IPS DF 6.9 (cell line): ENCODE measurements around the gene COA8.

Source experiments
- DNase-seq: peaks from one replicate; pipeline ENCODE4 v3.0.0-alpha.2; 2013; ENCODE audit warnings: low read depth, low spot score
- H3K27ac ChIP-seq: one replicate; pipeline ENCODE4 v1.5.1; 2013; ENCODE audit warnings: low read length, control low read depth
- H3K27me3 ChIP-seq: 2 replicates; pipeline ENCODE4 v1.6.1; 2013; ENCODE audit warnings: mild to moderate bottlenecking, low read length; ENCODE audit not compliant: control insufficient read depth, insufficient read depth
- H3K36me3 ChIP-seq: 2 replicates; pipeline ENCODE4 v1.6.1; 2013; ENCODE audit warnings: low read length; ENCODE audit not compliant: control insufficient read depth, insufficient read depth
- H3K4me1 ChIP-seq: 2 replicates; pipeline ENCODE4 v1.6.1; 2013; ENCODE audit warnings: low read length; ENCODE audit not compliant: control insufficient read depth, insufficient read depth
- H3K4me3 ChIP-seq: 2 replicates; pipeline ENCODE4 v1.5.1; 2013; ENCODE audit warnings: mild to moderate bottlenecking, low read length
- H3K9me3 ChIP-seq: 2 replicates; pipeline ENCODE4 v1.6.1; 2013; ENCODE audit warnings: low read length, inconsistent platforms; ENCODE audit not compliant: control insufficient read depth, insufficient read depth
- WGBS: extraction: QIAGEN DNeasy Blood & Tissue Kit; methylation state at CpG from one replicate; pipeline ENCODE4 v1.1.7; 2013; ENCODE audit warnings: mixed read lengths, missing lambda C conversion rate; ENCODE audit not compliant: insufficient read length, insufficient coverage; 5-methylcytosine and 5-hydroxymethylcytosine counted together

Gene COA8

GRCh38 chr14:103526247-103526913, 36.4 kb upstream of the COA8 start:
- Histone ChIP-seq H3K4me3 (no peak overlapping the region), H3K27me3 (peaks cover 4% of the 10 kb centered on the region; the same call in 1 of the 2 replicates), H3K4me1 (peaks cover 6% of the 10 kb centered on the region), H3K36me3 (no peaks in the 10 kb centered on the region), H3K9me3 (no peaks in the 10 kb centered on the region), H3K27ac (no peak overlapping the region)
- WGBS: no CpG with 5 or more reads among the region's 8 CpGs
- no peak for DNase-seq

GRCh38 chr14:103526914-103527248, 35.9 kb upstream of the COA8 start:
- H3K27me3 ChIP-seq: peaks cover 4% of the 10 kb centered on the region; the same call in 1 of the 2 replicates
- no peaks in the 10 kb centered on the region for H3K9me3 ChIP-seq
- H3K4me3 ChIP-seq: no peak overlapping the region
- H3K36me3 ChIP-seq: no peaks in the 10 kb centered on the region
- H3K4me1 ChIP-seq: peaks cover 6% of the 10 kb centered on the region
- no peak overlapping the region for H3K27ac ChIP-seq
- DNase-seq: no peak
- no CpG with 5 or more reads among the region's 1 CpG for WGBS

DNA sequence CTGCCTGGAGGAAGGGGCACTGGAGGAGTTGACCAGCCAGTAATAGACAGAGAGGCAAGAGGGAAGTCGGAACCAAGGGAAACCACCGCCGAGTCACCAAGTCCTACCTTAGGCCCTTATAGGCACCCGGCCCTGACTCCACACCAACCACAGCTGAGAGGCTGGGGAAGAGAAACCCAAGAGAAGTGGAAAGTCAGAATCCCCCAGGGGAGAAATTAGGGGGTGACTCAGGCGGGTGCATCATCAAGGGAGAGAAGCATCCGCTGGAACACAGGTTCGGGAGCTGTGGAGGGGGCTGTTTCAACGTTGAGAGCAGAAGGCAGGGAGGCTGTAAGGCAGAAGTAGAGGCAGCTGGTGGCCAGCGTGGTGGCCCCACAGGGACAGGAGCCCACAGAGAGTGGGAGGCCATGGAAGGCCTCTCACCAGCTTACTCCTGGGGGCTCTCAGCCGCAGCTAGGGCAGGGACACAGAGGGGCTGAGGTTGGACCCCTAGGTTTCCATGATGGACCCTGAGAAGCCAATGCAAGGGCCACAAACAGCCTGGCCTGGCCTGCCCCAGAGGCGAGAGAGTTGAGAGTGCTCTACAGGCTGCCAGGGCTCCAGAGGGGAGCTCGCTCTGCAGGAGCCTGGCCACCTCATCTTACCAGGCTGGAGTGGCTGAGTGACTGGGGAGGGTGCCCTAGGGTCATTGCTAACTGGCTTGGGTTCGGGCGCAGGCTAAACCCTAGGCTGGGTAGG, 35.2 kb upstream of the COA8 start:
- WGBS: no CpG with 5 or more reads among the region's 14 CpGs
- Histone ChIP-seq H3K36me3 (peaks cover 4% of the 10 kb centered on the region), H3K4me1 (peaks cover 6% of the 10 kb centered on the region), H3K27ac (no peak overlapping the region), H3K4me3 (no peak overlapping the region), H3K9me3 (no peaks in the 10 kb centered on the region), H3K27me3 (peaks cover 4% of the 10 kb centered on the region; the same call in 1 of the 2 replicates)
- no peak for DNase-seq

DNA sequence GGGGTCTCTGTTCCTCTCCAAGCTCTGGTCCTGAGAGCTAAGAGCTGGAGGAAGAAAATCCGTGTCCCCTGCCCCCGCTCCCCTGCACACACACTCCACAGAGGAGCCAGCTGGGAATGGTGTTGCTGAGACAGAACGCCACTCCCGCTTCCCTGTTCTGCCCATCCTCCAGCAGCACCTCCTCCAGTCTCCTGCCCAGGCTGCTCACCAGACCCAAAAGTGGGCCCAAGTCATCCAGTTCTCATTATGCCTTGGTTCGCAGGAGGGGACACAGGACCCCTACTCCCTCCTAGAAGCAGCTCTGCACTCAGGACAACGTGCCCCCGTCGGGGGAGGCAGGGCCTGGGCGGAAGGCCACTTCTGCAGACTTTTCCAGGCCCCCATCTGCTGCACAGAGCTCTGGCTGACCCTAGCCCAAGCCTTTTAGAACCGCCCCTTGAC, 34.6 kb upstream of the COA8 start:
- no peak overlapping the region for H3K27ac ChIP-seq

DNA sequence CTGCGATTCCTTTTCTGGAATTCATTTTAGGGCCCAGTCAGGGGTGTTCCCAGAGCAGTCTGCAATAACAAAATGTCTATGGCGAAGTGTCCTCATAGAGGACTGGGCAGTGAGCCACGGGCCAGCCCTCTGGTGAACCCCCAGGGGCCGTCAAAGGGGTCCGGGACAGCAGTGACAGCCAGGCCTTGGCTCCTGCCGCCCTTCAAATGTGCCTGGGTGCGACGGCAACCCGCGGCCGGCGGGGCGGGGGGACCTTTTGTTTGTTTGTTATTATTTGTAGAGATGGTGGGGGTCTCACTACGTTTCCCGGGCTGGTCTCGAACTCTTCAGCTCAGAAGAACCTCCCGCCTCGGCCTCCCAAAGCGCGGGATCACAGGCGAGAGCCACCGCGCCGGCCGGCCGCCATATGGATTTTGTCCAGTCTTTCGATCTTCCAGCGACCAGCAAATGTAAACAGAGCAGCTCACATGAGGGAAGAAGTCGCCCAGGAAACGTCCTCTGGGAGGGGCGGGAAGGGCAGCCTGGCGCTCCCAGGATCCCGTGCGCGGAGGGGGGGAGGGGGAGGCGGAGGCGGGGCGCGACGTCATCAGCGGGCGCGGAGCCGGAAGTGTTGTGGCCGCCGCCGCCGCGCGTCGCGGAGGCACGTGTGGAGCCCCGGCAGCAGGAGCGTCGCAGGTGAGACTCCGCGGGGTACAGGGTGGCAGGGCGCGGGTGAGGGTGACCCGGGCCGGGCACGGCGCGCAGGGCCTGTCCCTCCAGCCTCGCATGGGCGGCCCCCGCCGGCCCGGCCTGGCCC, 34.0 kb upstream of the COA8 start, which contains the start of gene TRMT61A:
Gene TRMT61A, plus strand, starts transcription at position 610 of the 796 bp plus-strand sequence. CDS start 783 bp downstream, outside the sequence.
- WGBS: no CpG with 5 or more reads among the region's 70 CpGs
- Histone ChIP-seq H3K27ac (no peak within 1 kb of the TSS), H3K4me1 (peaks cover 6% of the 10 kb centered on the region), H3K36me3 (peaks cover 6% of the 10 kb centered on the region), H3K9me3 (no peaks in the 10 kb centered on the region), H3K4me3 (peak within 1 kb of the TSS; percentile 78), H3K27me3 (peaks cover 1% of the 10 kb centered on the region; the same call in 1 of the 2 replicates)
- no peak for DNase-seq

More for the DNA sequence above, 34.6 kb upstream of the COA8 start:
- peaks cover 4% of the 10 kb centered on the region; the same call in 1 of the 2 replicates for H3K27me3 ChIP-seq
- no peak for DNase-seq
- no CpG with 5 or more reads among the region's 10 CpGs for WGBS
- H3K36me3 ChIP-seq: peaks cover 6% of the 10 kb centered on the region
- H3K4me3 ChIP-seq: peak overlapping the region; percentile 78; the same call in 1 of the 2 replicates
- no peaks in the 10 kb centered on the region for H3K9me3 ChIP-seq
- peaks cover 6% of the 10 kb centered on the region for H3K4me1 ChIP-seq

GRCh38 chr14:103529383-103530365, 33.1 kb upstream of the COA8 start:
- H3K27me3 ChIP-seq: no peaks in the 10 kb centered on the region
- H3K36me3 ChIP-seq: peaks cover 11% of the 10 kb centered on the region
- H3K9me3 ChIP-seq: no peaks in the 10 kb centered on the region
- no peak for DNase-seq
- H3K27ac ChIP-seq: no peak overlapping the region
- WGBS: no CpG with 5 or more reads among the region's 42 CpGs
- peak overlapping the region; percentile 78 for H3K4me3 ChIP-seq
- peaks cover 6% of the 10 kb centered on the region for H3K4me1 ChIP-seq

DNA sequence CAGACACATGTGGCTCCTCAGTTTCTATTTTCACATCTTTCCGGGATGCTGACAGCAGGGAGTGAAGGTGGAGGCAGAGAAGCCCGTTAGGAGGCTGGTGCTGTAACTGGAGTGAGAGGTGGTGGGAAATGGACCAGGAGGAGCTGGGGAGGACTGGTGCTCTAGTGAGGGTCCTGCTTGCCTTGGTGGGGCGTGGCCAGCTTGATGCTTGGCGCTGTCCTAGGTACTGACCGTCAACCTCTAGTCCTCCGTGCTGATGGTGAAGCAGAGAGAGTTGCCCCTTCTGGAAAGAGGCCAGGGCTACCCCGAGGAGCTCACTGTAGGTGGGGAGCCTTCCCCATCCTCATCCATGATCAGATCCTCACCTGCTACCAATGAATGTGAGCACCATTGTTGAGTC, 32.4 kb upstream of the COA8 start:
- Histone ChIP-seq H3K4me1 (peaks cover 6% of the 10 kb centered on the region), H3K36me3 (peaks cover 15% of the 10 kb centered on the region), H3K4me3 (no peak overlapping the region), H3K9me3 (no peaks in the 10 kb centered on the region), H3K27ac (no peak overlapping the region), H3K27me3 (no peaks in the 10 kb centered on the region)
- no CpG with 5 or more reads among the region's 7 CpGs for WGBS
- no peak for DNase-seq

GRCh38 chr14:103530831-103531230, 31.9 kb upstream of the COA8 start:
- no peaks in the 10 kb centered on the region for H3K27me3 ChIP-seq
- no peak for DNase-seq
- H3K36me3 ChIP-seq: peaks cover 16% of the 10 kb centered on the region
- H3K4me1 ChIP-seq: peaks cover 6% of the 10 kb centered on the region
- WGBS: no CpG with 5 or more reads among the region's 11 CpGs
- H3K4me3 ChIP-seq: no peak overlapping the region
- H3K27ac ChIP-seq: no peak overlapping the region
- H3K9me3 ChIP-seq: no peaks in the 10 kb centered on the region

DNA sequence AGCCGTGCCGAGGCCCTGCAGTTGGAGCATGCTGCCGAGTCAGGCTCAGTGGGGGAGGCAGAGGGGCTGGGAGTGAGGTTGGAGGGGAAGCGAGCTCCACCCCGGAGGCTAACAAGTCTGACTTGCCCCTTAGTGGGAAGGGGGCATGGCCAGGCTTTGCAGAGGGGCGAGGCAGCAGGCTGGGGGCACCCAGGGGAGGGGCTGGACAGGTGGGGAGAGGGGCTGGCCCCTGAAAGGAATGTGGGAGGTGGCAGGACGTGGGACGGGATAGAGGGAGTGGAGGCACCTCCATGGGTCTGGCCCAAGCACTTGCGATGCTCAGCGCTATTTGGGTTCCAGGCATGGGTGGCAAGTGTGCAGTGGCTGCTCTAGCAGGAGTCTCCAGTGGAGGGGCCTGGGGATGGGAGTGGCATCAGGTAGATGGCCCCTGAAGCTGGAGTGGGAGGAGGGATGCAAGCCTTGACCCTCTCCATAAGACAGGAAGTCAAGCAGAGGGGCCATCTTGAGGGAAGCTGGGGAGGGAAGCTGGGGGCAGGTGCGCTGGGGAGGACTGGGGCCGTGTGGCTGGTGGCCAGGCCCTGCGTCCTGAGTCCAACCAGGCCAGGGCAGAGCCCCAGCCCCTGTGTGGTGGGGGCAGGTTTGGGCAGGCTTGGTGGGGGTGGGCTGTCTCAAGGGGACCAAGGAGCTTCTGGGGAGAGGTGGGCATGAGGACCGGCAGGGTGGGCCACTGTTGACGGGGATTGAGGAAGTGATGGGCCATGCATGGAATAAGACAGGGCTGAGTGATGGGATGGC, 31.1 kb upstream of the COA8 start:
- Histone ChIP-seq H3K4me1 (peaks cover 6% of the 10 kb centered on the region), H3K27me3 (no peaks in the 10 kb centered on the region), H3K36me3 (peaks cover 16% of the 10 kb centered on the region), H3K4me3 (no peak overlapping the region), H3K9me3 (no peaks in the 10 kb centered on the region), H3K27ac (no peak overlapping the region)
- no CpG with 5 or more reads among the region's 15 CpGs for WGBS
- no peak for DNase-seq
